Gastrocnemius medialis (tissue), 4 donors: Measurements from ENCODE around the gene AKAP13. TPM values are rescaled to one million over a fixed set of nuclear protein-coding genes. Genes with fewer than 3 reads are reported as not detected.

Experiments used
- ATAC-seq, 2 donors: fragments of 150-250 bp; one replicate each; pipeline ENCODE4 v1.9.1; 2016
- DNase-seq, 2 donors: peaks; one replicate each; pipeline ENCODE4 v3.0.0-alpha.2; 2019
- H3K27ac ChIP-seq, 4 donors: fragments of 200-600 bp; sonication (generic); 1 replicate in 1 of 4; 2 replicates in 3 of 4; pipeline ENCODE4 v1.5.1; 2016 to 2018; ENCODE audit warnings: mild to moderate bottlenecking in 2 of 4, moderate library complexity in 1 of 4
- H3K27me3 ChIP-seq, 3 donors: fragments of 200-600 bp; sonication (generic) in 2 of 3; 1 replicate in 1 of 3; 2 replicates in 2 of 3; pipeline versions ENCODE4 v1.5.1 to v1.6.0; 2016 to 2019; ENCODE audit warnings: mild to moderate bottlenecking in 1 of 3, moderate library complexity in 1 of 3
- H3K36me3 ChIP-seq, 2 donors: fragments of 200-600 bp; sonication (generic) in 1 of 2; one replicate each; pipeline ENCODE4 v1.5.1; 2017 to 2018
- H3K4me1 ChIP-seq, 2 donors: fragments of 200-600 bp; sonication (generic) in 1 of 2; one replicate each; pipeline ENCODE4 v1.5.1; 2016 to 2017; ENCODE audit warnings: mild to moderate bottlenecking in 2 of 2
- H3K4me3 ChIP-seq, 4 donors: fragments of 200-600 bp; sonication (generic) in 3 of 4; 1 replicate in 1 of 4; 2 replicates in 3 of 4; pipeline ENCODE4 v1.5.1; 2016 to 2019; ENCODE audit warnings: mild to moderate bottlenecking in 2 of 4
- H3K9me3 ChIP-seq, 3 donors: fragments of 200-600 bp; sonication (generic) in 2 of 3; 1 replicate in 1 of 3; 2 replicates in 2 of 3; pipeline ENCODE4 v1.5.1; 2016 to 2019
- CTCF ChIP-seq, 5 experiments: fragments of 450-650 bp in 3 of 5; fragments of 200-600 bp in 2 of 5; sonication (generic) in 2 of 5; IDR thresholded peaks in 4 of 5; conservative IDR thresholded peaks in 1 of 5; 1 replicate in 4 of 5; 2 replicates in 1 of 5; pipeline ENCODE4 v1.5.1; 2016 to 2019; ENCODE audit warnings: antibody characterized with exemption in 5 of 5, mild to moderate bottlenecking in 3 of 5, moderate library complexity in 3 of 5
- POLR2A ChIP-seq, 2 donors: fragments of 450-650 bp; IDR thresholded peaks; one replicate each; pipeline ENCODE4 v1.6.1; 2017; ENCODE audit warnings: antibody characterized with exemption in 2 of 2, mild to moderate bottlenecking in 2 of 2, moderate library complexity in 2 of 2
- in situ Hi-C, 4 donors: fragments of 200-750 bp; cut with MboI; loops; one replicate each; pipeline versions ENCODE4 v1.15.0 to v1.8.0; 2017; ENCODE audit warnings: low sequenced_read_pairs in 4 of 4
- intact Hi-C: fragments of 100-400 bp; cut with DNase I; formaldehyde crosslinking; loops from one replicate; pipeline ENCODE4 v1.15.1; 2023; ENCODE audit warnings: low total_unique reads
- total RNA-seq, 4 donors: library from RNA; depleted of rRNA; stranded (reverse); fragments of >200 nt; gene quantifications; one replicate each; pipeline versions ENCODE4 v1.1.0 to v1.2.3, GENCODE V29; 2016

AKAP13 gene
- total RNA-seq, 4 donors from 2014 or later: 127 to 481 (median 172) TPM

- ATAC-seq (peak; percentile 68 to 72), DNase-seq (peak in 1 of 2 donors; percentile 27)
- Histone ChIP-seq H3K27me3 (no peaks in the 10 kb centered on the region), H3K27ac (peak overlapping the region; percentile 71 to 89 (median 74)), H3K9me3 (no peaks in the 10 kb centered on the region), H3K36me3 (no peaks in the 10 kb centered on the region), H3K4me1 (peaks cover 63 to 77% of the 10 kb centered on the region in 2 donors), H3K4me3 (no peak overlapping the region)
- TF ChIP-seq POLR2A (IDR thresholded peaks at IDR 0.05) (no peak), CTCF (IDR thresholded peaks at IDR 0.05 in 4 of 5, conservative IDR thresholded peaks at IDR 0.05 in 1 of 5) (no peak)
- in situ Hi-C loops: loop anchor here in 1 of 4 donors (25.0 kb wide), 1 partner anchor 229 kb away; no protein-coding TSS in a partner anchor
- intact Hi-C loops: no loop called here
Measured at GRCh38 chr15:85607842-85608241, 227.4 kb downstream of the AKAP13 start.

- ATAC-seq (no peak), DNase-seq (no peak)
- Histone ChIP-seq H3K27ac (peak overlapping the region; percentile 69 to 89 (median 74)), H3K9me3 (no peaks in the 10 kb centered on the region), H3K27me3 (no peaks in the 10 kb centered on the region), H3K4me1 (peaks cover 55 to 76% of the 10 kb centered on the region in 2 donors), H3K4me3 (no peak overlapping the region), H3K36me3 (no peaks in the 10 kb centered on the region)
- in situ Hi-C loops: loop anchor here in 1 of 4 donors (25.0 kb wide), 1 partner anchor 228 kb away; no protein-coding TSS in a partner anchor
- intact Hi-C loops: no loop called here
- TF ChIP-seq CTCF (IDR thresholded peaks at IDR 0.05 in 4 of 5, conservative IDR thresholded peaks at IDR 0.05 in 1 of 5) (no peak), POLR2A (IDR thresholded peaks at IDR 0.05) (no peak)
Measured at GRCh38 chr15:85609492-85609891, 229.1 kb downstream of the AKAP13 start.

GRCh38 chr15:85611361-85611760, 231.0 kb downstream of the AKAP13 start:
- intact Hi-C loops (loop anchor here (10.0 kb wide), 1 partner anchor 183 kb away; the partner anchor contains the start of gene KLHL25), in situ Hi-C loops (loop anchor here in 3 of 4 donors (10.0 to 25.0 kb wide), 2 partner anchors 93 to 226 kb away; no protein-coding TSS in a partner anchor)
- Histone ChIP-seq H3K4me3 (no peak overlapping the region), H3K27me3 (no peaks in the 10 kb centered on the region), H3K4me1 (peaks cover 70 to 84% of the 10 kb centered on the region in 2 donors), H3K36me3 (no peaks in the 10 kb centered on the region), H3K27ac (peak overlapping the region; percentile 69 to 89 (median 74)), H3K9me3 (no peaks in the 10 kb centered on the region)
- DNase-seq: no peak
- TF ChIP-seq POLR2A (IDR thresholded peaks at IDR 0.05): no peak
- no peak for TF ChIP-seq CTCF (IDR thresholded peaks at IDR 0.05 in 4 of 5, conservative IDR thresholded peaks at IDR 0.05 in 1 of 5)
- peak; percentile 52 to 69 for ATAC-seq

GRCh38 chr15:85614059-85614458, 233.7 kb downstream of the AKAP13 start:
- intact Hi-C loops (loop anchor here (10.0 kb wide), 1 partner anchor 181 kb away; the partner anchor contains the start of gene KLHL25), in situ Hi-C loops (loop anchor here in 3 of 4 donors (10.0 to 25.0 kb wide), 2 partner anchors 91 to 223 kb away; no protein-coding TSS in a partner anchor)
- H3K9me3 ChIP-seq: no peaks in the 10 kb centered on the region
- DNase-seq (no peak), ATAC-seq (no peak)
- no peak for TF ChIP-seq POLR2A (IDR thresholded peaks at IDR 0.05)
- TF ChIP-seq CTCF (IDR thresholded peaks at IDR 0.05 in 4 of 5, conservative IDR thresholded peaks at IDR 0.05 in 1 of 5): no peak
- peaks cover 71 to 84% of the 10 kb centered on the region in 2 donors for H3K4me1 ChIP-seq
- no peak overlapping the region for H3K4me3 ChIP-seq
- peak overlapping the region; percentile 1 to 83 (median 50) for H3K27ac ChIP-seq
- no peaks in the 10 kb centered on the region for H3K36me3 ChIP-seq
- H3K27me3 ChIP-seq: no peaks in the 10 kb centered on the region
